GM21360 (cell line): ENCODE measurements around the gene AKT1S1.

Source experiments
- ATAC-seq: cut with Tn5 transposase; IDR thresholded peaks from one replicate; pipeline ENCODE4 v1.9.1; 2021; ENCODE audit warnings: mild to moderate bottlenecking, moderate library complexity; ENCODE audit not compliant: unreplicated experiment

The AKT1S1 gene

GRCh38 chr19:49884760-49885159 lies 7.6 kb upstream of the AKT1S1 start:
- ATAC-seq = no peak

GRCh38 chr19:49884109-49884508 lies 7.0 kb upstream of the AKT1S1 start:
- no peak for ATAC-seq

- no peak for ATAC-seq
Measured at GRCh38 chr19:49883094-49883493, 5.9 kb upstream of the AKT1S1 start.

GRCh38 chr19:49882643-49883042 lies 5.5 kb upstream of the AKT1S1 start:
- no peak for ATAC-seq

- ATAC-seq = no peak
Measured at GRCh38 chr19:49881672-49882394, 4.7 kb upstream of the AKT1S1 start.

GRCh38 chr19:49881186-49881585 lies 4.0 kb upstream of the AKT1S1 start:
- ATAC-seq = no peak

GRCh38 chr19:49880162-49880869 lies 3.2 kb upstream of the AKT1S1 start:
- ATAC-seq = no peak

GRCh38 chr19:49879243-49879963 lies 2.2 kb upstream of the AKT1S1 start:
- no peak for ATAC-seq

- no peak for ATAC-seq
Measured at GRCh38 chr19:49878744-49879070, 1.6 kb upstream of the AKT1S1 start.

- peak; percentile 43 for ATAC-seq
Measured at GRCh38 chr19:49877879-49878743, 956 bp upstream of the AKT1S1 start.

- ATAC-seq = peak; percentile 47
Measured at GRCh38 chr19:49876422-49877019, 634 bp downstream of the AKT1S1 start.

GRCh38 chr19:49875857-49876421 lies 1.2 kb downstream of the AKT1S1 start:
- no peak for ATAC-seq

- ATAC-seq = no peak
Measured at GRCh38 chr19:49875177-49875576, 2.0 kb downstream of the AKT1S1 start.

- no peak for ATAC-seq
Measured at GRCh38 chr19:49874503-49875157, 2.5 kb downstream of the AKT1S1 start.

- no peak for ATAC-seq
Measured at GRCh38 chr19:49873834-49874233, 3.3 kb downstream of the AKT1S1 start.

GRCh38 chr19:49873129-49873521 lies 4.0 kb downstream of the AKT1S1 start:
- ATAC-seq = no peak

- no peak for ATAC-seq
Measured at GRCh38 chr19:49872245-49873128, 4.7 kb downstream of the AKT1S1 start.

GRCh38 chr19:49871349-49871985 lies 5.7 kb downstream of the AKT1S1 start:
- no peak for ATAC-seq
